ENCODE measurements around the gene C1QTNF9.

DNA sequence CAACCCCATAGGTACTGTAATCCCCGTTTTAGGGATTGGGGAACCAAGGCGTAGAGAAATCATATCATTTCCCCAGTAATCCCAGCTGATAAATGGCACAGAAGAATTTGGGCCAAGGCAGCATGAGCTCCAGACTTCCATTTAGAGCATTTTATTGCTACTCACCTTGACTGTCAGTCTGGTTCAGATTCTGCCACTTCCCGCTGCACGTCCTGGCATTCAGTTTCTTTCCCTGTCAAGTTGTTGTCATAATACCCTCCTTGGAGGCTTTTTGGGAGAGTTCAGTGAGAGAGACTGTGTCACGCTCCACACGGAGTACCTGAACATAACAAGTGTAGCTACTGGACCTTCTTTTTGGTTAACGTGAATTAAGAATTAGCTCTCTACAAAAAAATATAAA lies 7.5 kb upstream of the C1QTNF9 start:
- no peak for TF ChIP-seq CTCF (IDR thresholded peaks at IDR 0.05)
- no peak for TF ChIP-seq POLR2AphosphoS5 (IDR thresholded peaks at IDR 0.05; ENCODE audit: insufficient read depth in 1 of 2, low read depth in 1 of 2)
- no peak for TF ChIP-seq POLR2A (IDR thresholded peaks at IDR 0.05)
